Camera-type eye (tissue), 1 donor: Measurements from ENCODE around the gene RNF26. TPM values are rescaled to one million over a fixed set of nuclear protein-coding genes. Genes with fewer than 3 reads are reported as not detected.

ENCODE experiments used
- total RNA-seq: library from RNA; depleted of rRNA; stranded (reverse); fragments of >200 nt; gene quantifications from one replicate; pipeline ENCODE4 v1.2.3, GENCODE V29; 2014

The RNF26 gene
- 10.6 TPM for total RNA-seq

DNA sequence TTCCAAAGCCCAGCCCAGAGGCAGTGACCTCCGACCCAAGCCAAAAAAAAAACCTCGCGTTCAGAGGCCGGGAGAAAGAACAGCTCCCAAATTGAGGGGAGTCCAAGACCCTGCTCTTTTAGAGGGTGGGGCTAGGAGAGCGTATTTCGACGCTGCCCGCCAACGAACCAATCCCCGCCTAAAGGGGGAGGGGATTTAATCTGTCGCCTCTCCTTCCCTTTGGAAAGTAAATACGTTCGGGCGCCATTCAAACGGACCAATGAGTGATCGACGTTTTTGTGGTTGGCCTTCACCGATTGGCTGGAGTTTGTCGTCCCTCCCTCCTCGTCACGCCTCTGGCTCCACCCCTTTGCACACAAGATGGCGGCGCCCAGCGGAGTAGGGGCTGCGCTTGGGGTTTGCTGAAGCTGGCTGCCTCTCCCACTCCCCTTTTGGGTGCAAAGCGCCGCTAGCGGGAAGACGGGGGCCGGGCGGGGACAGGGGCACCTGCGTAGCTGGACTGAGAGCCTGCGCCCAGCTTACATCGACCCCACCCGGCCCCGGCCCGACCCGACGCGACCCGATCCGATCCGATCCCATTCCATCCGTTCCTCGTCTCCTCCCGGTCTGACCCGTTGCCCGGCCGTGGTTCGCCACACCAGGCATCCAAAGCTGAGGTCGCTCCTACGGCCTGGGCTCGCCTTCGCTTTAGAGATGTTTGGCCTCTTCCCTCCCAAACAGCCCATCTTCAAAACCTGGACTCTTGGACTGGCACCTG lies at the start of gene RNF26:
RNF26 (plus strand) TSS at position 354 of the 757 bp plus-strand sequence. CDS start 596 bp downstream, outside the sequence.

GRCh38 chr11:119316729-119317591 lies 17.4 kb upstream of the RNF26 start, which contains the start of gene MCAM:
MCAM (minus strand) TSS chr11:119317130; CDS start chr11:119317101, 29 bp downstream.

GRCh38 chr11:119340335-119341221 lies 6.3 kb downstream of the RNF26 start, which contains the start of gene C1QTNF5:
C1QTNF5 (minus strand) TSS chr11:119340883; CDS start chr11:119340397, 486 bp downstream.

DNA sequence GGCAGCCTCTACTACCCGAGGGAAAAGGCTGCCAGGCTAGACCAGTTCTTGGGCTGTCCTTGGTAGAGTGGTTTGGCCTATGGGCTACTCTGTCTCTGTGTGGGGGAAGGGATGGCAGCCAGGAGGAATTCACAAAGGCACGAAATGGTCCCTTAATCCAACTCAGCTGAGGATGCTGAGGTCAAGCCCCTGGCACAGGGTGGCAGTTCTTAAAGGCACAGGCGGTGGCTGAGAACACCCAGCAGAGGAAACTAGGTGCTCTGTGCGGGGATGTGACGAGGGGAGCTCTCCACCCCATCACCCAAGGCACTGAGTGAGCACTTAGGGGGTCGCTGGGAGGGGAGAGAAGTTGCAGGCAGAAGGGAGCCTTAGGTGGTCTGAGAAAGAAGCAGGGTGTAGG lies 12.3 kb downstream of the RNF26 start, which contains the start of gene MFRP:
MFRP (minus strand) TSS at position 101 of the 400 bp plus-strand sequence. CDS start 192 bp downstream, outside the sequence.

DNA sequence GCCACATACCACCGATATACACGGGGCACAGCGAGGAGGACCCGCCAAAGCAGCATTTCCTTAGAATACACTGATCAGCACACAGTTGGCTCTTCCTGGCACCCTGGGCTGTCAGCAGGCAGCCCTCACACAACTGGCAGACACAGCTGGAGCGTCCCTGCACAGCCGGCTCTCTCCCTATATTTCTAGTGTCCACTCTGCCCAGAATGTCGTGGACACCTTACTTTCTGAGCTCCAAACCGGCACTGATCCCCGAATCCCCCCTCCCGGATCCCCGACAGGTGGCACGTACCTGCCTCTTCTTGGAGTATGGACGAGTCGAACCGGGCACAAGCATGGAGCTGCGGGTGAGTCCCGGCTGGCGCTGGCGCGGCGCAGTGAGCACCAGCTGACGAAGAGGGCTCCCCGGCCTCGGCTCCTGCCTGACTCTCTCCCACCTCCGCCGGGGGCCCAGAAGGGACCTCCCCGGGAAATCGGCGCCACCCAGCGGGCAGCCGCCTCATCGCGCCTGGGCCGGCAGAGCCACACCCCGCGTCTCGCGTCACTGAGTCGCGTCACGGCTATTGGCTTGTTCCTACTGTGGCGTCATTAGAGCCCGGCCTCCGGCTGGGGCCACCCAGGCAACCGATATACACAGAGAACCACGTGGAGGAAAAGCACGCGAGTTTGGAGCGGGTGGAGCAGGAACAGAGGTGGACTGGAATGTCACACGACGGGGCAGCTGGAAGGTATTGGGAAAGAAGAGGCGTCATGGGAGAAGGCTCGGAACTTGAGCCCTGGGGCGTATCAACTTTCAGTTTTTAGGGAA lies 47.1 kb downstream of the RNF26 start, which contains the start of gene USP2:
USP2 (minus strand) TSS at position 510 of the 808 bp plus-strand sequence. CDS start 8,210 bp downstream, outside the sequence.

Other genes with a start within 250 kb of the RNF26 start
- gene HMBS, start 249.6 kb upstream of the RNF26 start, total RNA-seq, result 7.9 TPM
- 29.1 TPM for gene DPAGT1, start 232.7 kb upstream of the RNF26 start, total RNA-seq
- gene C2CD2L, start 227.2 kb upstream of the RNF26 start, total RNA-seq, result 9.8 TPM
- gene HINFP, start 212.9 kb upstream of the RNF26 start, total RNA-seq, result 24.4 TPM
- gene ABCG4, start 185.5 kb upstream of the RNF26 start, total RNA-seq, result 14.6 TPM
- 24.0 TPM for gene NLRX1, start 165.8 kb upstream of the RNF26 start, total RNA-seq
- 0.44 TPM for gene NHERF4, start 149.1 kb upstream of the RNF26 start, total RNA-seq
- gene CBL, start 128.2 kb upstream of the RNF26 start, total RNA-seq, result 23.1 TPM
- gene MCAM, start 17.4 kb upstream of the RNF26 start, total RNA-seq, result 546 TPM
- gene C1QTNF5, start 6.4 kb downstream of the RNF26 start, total RNA-seq, result 47.1 TPM
- gene MFRP, start 12.2 kb downstream of the RNF26 start, total RNA-seq, result 5.8 TPM
- 24.4 TPM for gene USP2, start 47.2 kb downstream of the RNF26 start, total RNA-seq
- gene THY1, start 88.6 kb downstream of the RNF26 start, total RNA-seq, result 37.3 TPM